ES-I3 (cell line): ENCODE measurements around the gene PCBD1.

Experiments used
- H3K36me3 ChIP-seq: 2 replicates; pipeline ENCODE4 v1.6.1; 2013; ENCODE audit warnings: mild to moderate bottlenecking, low read length, control low read depth, moderate library complexity; ENCODE audit not compliant: insufficient read depth
- H3K4me1 ChIP-seq: 2 replicates; pipeline ENCODE4 v1.6.1; 2013; ENCODE audit warnings: mild to moderate bottlenecking, control low read depth, low read length; ENCODE audit not compliant: insufficient read depth
- H3K9ac ChIP-seq: 2 replicates; pipeline ENCODE4 v1.6.1; 2013; ENCODE audit warnings: low read depth, mild to moderate bottlenecking, low read length, moderate library complexity
- H3K9me3 ChIP-seq: 2 replicates; pipeline ENCODE4 v1.6.1; 2013; ENCODE audit warnings: mild to moderate bottlenecking, low read length, moderate library complexity; ENCODE audit not compliant: control insufficient read depth, insufficient read depth

The PCBD1 gene

DNA sequence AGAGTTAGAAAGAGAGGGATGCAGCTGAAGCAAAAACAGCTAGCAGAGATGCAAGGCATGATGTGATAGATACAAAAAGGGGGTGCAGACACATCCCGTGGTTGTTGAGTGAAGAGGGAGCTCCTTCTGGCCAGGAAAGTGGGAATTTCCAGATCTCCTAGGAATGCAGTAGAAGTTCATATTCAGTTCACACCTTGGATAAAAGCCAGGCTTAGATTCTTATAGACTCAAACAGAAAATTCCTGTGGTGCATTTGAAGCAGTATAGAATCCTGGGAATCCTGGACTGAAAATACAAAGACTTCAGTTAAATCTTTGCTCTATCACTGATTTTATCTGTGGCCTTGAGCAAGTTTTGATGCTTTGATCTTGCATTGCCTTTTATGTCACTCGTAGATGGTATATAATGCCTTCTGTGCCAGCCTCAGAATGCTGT, 38.8 kb downstream of the PCBD1 start:
- H3K9ac ChIP-seq = no peak overlapping the region
- no peaks in the 10 kb centered on the region for H3K4me1 ChIP-seq
- peaks cover under 1% of the 10 kb centered on the region; the same call in 1 of the 2 replicates for H3K36me3 ChIP-seq
- H3K9me3 ChIP-seq = no peaks in the 10 kb centered on the region

DNA sequence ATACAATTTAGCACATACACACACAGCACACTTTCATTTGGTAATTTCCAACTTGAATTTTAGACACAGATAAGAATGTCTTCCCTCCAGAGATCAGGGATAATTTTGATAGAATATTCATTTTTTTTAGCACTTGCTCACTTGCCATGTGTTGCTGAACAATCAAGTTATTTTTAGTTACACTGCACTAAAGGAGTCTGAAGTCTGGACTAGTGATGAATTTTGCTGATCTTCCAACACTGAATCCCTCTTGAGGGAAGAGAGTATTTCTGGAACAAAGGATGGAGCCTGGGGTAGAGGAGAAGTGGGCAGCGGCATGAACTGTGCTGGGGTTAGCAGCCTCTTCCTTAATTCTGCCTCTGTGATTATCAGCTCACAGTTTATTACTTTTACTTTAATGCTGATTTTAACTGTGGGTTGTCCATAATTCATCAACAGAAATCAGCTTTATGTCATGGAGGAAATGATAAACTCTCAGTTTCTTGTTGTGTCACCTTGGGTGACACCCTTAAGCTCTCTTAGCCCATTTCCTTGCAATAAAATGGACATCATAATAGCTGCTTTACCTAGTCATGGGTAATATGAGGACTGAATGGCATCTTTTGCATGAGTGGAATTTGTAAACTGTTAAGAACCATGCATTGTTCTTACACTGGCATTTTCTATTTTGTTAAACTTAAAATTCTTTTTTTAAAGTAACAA, 40.6 kb downstream of the PCBD1 start:
- H3K4me1 ChIP-seq = no peaks in the 10 kb centered on the region
- H3K9me3 ChIP-seq = no peaks in the 10 kb centered on the region
- no peak overlapping the region for H3K9ac ChIP-seq
- peaks cover 7% of the 10 kb centered on the region for H3K36me3 ChIP-seq

DNA sequence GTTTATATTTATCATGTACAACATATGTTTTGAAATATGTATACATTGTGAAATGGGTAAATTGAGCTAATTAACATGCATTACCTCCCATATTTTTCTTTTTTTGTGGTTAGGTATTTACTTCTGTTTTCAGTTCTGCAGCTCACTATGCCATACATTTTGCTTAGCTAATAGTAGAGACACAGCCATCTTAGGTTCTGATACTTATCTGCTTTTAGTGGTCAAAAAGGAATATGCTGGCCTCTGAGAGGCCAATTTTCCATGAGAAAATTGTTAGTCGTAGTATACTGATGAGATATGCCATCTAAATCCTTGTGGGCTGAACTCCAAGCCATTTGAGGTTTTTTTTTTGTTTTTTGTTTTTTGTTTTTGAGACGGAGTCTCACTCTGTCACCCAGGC, 41.6 kb downstream of the PCBD1 start:
- Histone ChIP-seq H3K9me3 (no peaks in the 10 kb centered on the region), H3K4me1 (no peaks in the 10 kb centered on the region), H3K36me3 (peaks cover 7% of the 10 kb centered on the region), H3K9ac (no peak overlapping the region)

- Histone ChIP-seq H3K36me3 (peaks cover 7% of the 10 kb centered on the region), H3K9ac (no peak overlapping the region), H3K9me3 (no peaks in the 10 kb centered on the region), H3K4me1 (no peaks in the 10 kb centered on the region)
Observed at GRCh38 chr10:70845816-70846215, 42.5 kb downstream of the PCBD1 start.

DNA sequence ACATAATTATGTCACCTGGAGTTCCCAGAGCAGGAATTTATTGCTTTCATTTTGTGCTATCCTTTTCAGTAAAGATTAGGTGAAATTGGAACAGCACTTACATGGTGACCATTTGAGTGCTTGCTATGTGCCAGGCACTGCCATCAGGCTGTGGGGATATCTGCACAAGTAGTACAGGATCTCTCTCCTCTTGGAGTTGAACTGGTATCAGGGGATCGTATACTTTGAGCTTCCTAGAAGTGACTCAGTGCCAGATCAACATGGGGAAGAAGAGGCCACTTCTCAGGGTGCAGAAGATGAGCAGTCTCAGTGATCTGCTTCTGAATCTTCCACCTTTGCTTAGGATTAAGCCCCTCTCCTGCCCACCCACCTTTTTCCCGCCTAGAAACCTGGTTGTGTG, 43.1 kb downstream of the PCBD1 start:
- Histone ChIP-seq H3K9me3 (no peaks in the 10 kb centered on the region), H3K9ac (no peak overlapping the region), H3K36me3 (peaks cover 7% of the 10 kb centered on the region), H3K4me1 (no peaks in the 10 kb centered on the region)

DNA sequence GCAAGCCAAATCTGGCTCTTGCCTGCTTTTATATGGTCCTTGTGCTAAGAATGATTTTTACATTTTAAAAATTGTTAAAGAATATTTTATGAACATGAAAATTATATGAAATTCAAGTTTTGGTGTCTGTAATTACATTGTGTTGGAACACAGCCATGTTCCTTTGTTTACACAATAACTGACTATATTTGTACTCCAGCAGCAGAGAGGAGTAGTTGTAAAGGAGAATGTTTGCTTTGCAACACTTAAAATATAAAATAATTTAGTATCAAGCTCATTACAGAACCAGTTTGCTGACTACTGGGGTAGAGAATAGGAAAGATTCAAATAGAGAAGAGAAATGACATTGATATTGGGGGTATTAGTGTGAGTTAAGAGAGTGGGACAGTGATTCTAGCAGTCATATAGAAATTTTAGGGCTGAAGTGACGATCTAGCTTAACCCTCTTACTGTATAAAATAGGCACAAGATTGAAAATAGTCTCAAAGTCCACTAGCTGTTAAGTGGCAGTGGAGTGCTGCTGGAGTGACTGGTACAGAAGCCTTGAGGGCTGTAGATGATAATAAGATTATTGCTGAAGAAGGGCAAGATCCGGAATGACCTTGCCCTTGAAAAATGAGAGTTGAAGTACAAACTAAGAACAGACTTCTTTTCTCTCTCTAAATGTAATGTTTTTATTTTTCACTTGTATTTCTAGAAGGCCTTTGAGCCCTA, 44.4 kb downstream of the PCBD1 start:
- Histone ChIP-seq H3K36me3 (peaks cover 7% of the 10 kb centered on the region), H3K9me3 (no peaks in the 10 kb centered on the region), H3K9ac (no peak overlapping the region), H3K4me1 (no peaks in the 10 kb centered on the region)

DNA sequence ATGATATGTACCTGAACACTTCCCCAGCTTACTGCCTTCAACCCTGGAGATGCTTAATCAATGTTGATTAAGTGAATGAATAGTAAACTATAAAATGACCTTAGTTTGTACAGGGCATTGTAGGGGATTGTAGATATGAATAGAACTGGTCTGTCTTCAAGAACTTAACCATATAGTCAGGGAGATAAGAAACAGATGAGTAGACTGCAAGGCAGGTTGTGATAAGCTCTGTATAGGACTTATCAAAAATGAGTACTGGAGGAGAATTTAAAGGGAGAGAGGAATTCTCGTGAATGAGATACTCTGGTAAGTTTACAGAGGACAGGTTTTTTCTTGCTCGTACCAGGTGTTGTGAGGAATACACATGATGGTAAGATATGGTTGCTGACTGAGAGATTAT, 45.0 kb downstream of the PCBD1 start:
- no peaks in the 10 kb centered on the region for H3K9me3 ChIP-seq
- H3K4me1 ChIP-seq = no peaks in the 10 kb centered on the region
- H3K9ac ChIP-seq = no peak overlapping the region
- peaks cover 7% of the 10 kb centered on the region for H3K36me3 ChIP-seq

DNA sequence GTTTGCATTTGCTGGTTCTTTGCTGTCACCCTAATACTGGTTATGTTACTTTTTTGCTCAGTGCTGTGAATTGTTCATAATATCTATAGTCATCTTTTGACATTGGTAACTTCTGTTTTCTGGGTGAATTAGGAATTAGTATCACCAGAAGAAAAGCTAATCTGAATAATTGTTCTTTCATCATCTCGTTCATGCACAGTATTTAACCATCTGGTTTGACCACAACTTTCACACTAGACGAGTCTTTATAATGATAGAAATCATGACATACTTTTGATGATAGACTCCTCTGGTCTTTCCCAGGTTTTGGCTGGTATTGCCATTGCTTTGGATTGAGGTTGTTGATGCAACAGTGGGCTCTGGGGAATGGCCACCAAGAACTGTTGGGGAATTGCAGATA, 47.5 kb downstream of the PCBD1 start:
- H3K9ac ChIP-seq = no peak overlapping the region
- H3K36me3 ChIP-seq = peaks cover 7% of the 10 kb centered on the region
- peaks cover 2% of the 10 kb centered on the region; the same call in 1 of the 2 replicates for H3K9me3 ChIP-seq
- H3K4me1 ChIP-seq = no peaks in the 10 kb centered on the region

DNA sequence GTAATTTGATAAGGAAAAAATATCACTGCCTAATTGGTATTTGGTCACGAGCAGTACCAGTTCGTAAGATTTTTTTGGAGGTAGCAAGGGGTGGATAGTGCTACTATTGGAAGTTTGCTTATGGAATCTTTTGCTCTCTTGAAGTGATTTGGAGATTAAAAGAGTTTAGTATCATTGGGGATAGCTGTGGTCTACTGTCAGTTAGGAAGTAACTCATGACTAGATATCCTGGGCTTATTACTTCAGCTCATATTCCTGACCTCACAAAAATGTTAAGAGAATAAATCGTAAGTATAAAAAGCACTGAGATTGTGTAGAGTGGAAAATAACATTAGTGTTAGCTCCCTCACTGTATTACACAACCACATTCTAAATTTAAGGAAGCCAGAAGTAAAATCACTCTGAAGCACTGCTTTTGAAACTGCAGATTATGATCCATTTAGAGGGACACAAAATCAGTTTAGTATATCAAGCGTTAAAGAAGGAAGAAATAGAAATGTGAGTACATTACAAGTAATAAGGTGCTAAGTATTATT, 50.0 kb downstream of the PCBD1 start:
- H3K36me3 ChIP-seq = no peaks in the 10 kb centered on the region
- H3K4me1 ChIP-seq = no peaks in the 10 kb centered on the region
- no peak overlapping the region for H3K9ac ChIP-seq
- H3K9me3 ChIP-seq = peaks cover 2% of the 10 kb centered on the region; the same call in 1 of the 2 replicates

GRCh38 chr10:70837660-70838059, 50.7 kb downstream of the PCBD1 start:
- Histone ChIP-seq H3K9ac (no peak overlapping the region), H3K9me3 (peaks cover 2% of the 10 kb centered on the region; the same call in 1 of the 2 replicates), H3K36me3 (no peaks in the 10 kb centered on the region), H3K4me1 (no peaks in the 10 kb centered on the region)

GRCh38 chr10:70836319-70836718, 52.0 kb downstream of the PCBD1 start:
- Histone ChIP-seq H3K9me3 (peaks cover 2% of the 10 kb centered on the region; the same call in 1 of the 2 replicates), H3K36me3 (no peaks in the 10 kb centered on the region), H3K4me1 (no peaks in the 10 kb centered on the region), H3K9ac (no peak overlapping the region)

- H3K9ac ChIP-seq = no peak overlapping the region
- H3K4me1 ChIP-seq = no peaks in the 10 kb centered on the region
- H3K36me3 ChIP-seq = no peaks in the 10 kb centered on the region
- H3K9me3 ChIP-seq = peaks cover 2% of the 10 kb centered on the region; the same call in 1 of the 2 replicates
Observed at GRCh38 chr10:70834441-70835151, 53.8 kb downstream of the PCBD1 start.

GRCh38 chr10:70834021-70834420, 54.3 kb downstream of the PCBD1 start:
- peaks cover 2% of the 10 kb centered on the region; the same call in 1 of the 2 replicates for H3K9me3 ChIP-seq
- no peak overlapping the region for H3K9ac ChIP-seq
- H3K36me3 ChIP-seq = no peaks in the 10 kb centered on the region
- H3K4me1 ChIP-seq = no peaks in the 10 kb centered on the region

- Histone ChIP-seq H3K4me1 (no peaks in the 10 kb centered on the region), H3K36me3 (no peaks in the 10 kb centered on the region)
Observed at GRCh38 chr10:70833601-70834000, 54.8 kb downstream of the PCBD1 start.

More at GRCh38 chr10:70833601-70834000, 54.8 kb downstream of the PCBD1 start:
- H3K9me3 ChIP-seq = peaks cover 2% of the 10 kb centered on the region; the same call in 1 of the 2 replicates
- no peak overlapping the region for H3K9ac ChIP-seq
